Left forelimb (tissue), 1 donor: ENCODE data around the gene SLC19A3.
A peak's percentile ranks its signal among the peaks of the same experiment; 100 is the strongest.
"Not testable (repeated sequence)": the region's sequence is repeated elsewhere in the genome, so short reads cannot be mapped to it uniquely, and the experiment has no call there.

Experiments used
- DNase-seq: peaks from one replicate; pipeline ENCODE4 v3.0.0-alpha.2; 2018; ENCODE audit warnings: low spot score

The SLC19A3 gene

GRCh38 chr2:227717687-227718567 is at the start of gene SLC19A3:
Gene SLC19A3 (minus strand): TSS chr2:227718028. CDS start chr2:227702318, 15,710 bp downstream.
- DNase-seq: peak; percentile 91

GRCh38 chr2:227766373-227766883 is 48.6 kb upstream of the SLC19A3 start:
- DNase-seq: peak; percentile 85

- no peak for DNase-seq
These were observed 48.1 kb upstream of the SLC19A3 start for GRCh38 chr2:227765788-227766372.

- DNase-seq: no peak
These were observed 44.1 kb upstream of the SLC19A3 start for GRCh38 chr2:227761740-227762476.

- DNase-seq: no peak
These were observed 41.7 kb upstream of the SLC19A3 start for GRCh38 chr2:227759411-227760118.

GRCh38 chr2:227756261-227756660 is 38.4 kb upstream of the SLC19A3 start:
- DNase-seq: not testable (repeated sequence)

- no peak for DNase-seq
These were observed 30.3 kb upstream of the SLC19A3 start for GRCh38 chr2:227748079-227748478.

GRCh38 chr2:227745594-227745993 is 27.8 kb upstream of the SLC19A3 start, which contains the start of gene SCYGR8:
Gene SCYGR8 (plus strand): TSS chr2:227745894. CDS start chr2:227745894, 0 bp downstream.
- no peak for DNase-seq

GRCh38 chr2:227740705-227741104 is 22.9 kb upstream of the SLC19A3 start:
- DNase-seq: not testable (repeated sequence)

GRCh38 chr2:227739351-227739750 is 21.5 kb upstream of the SLC19A3 start:
- no peak for DNase-seq

- no peak for DNase-seq
These were observed 10.2 kb upstream of the SLC19A3 start, which contains the start of gene SCYGR7 for GRCh38 chr2:227728035-227728434. Gene SCYGR7 (plus strand): TSS chr2:227728335. CDS start chr2:227728335, 0 bp downstream.

- no peak for DNase-seq
These were observed 6.7 kb upstream of the SLC19A3 start, which contains the start of gene SCYGR6 for GRCh38 chr2:227724394-227725039. Gene SCYGR6 (minus strand): TSS chr2:227724757. CDS start chr2:227724757, 0 bp downstream.

GRCh38 chr2:227722821-227723220 is 5.0 kb upstream of the SLC19A3 start:
- not testable (repeated sequence) for DNase-seq

GRCh38 chr2:227720680-227721079 is 2.9 kb upstream of the SLC19A3 start:
- no peak for DNase-seq

- no peak for DNase-seq
These were observed 1.8 kb upstream of the SLC19A3 start for GRCh38 chr2:227719641-227720040.

- no peak for DNase-seq
These were observed 1.3 kb downstream of the SLC19A3 start for GRCh38 chr2:227716501-227716900.

GRCh38 chr2:227713291-227713690 is 4.5 kb downstream of the SLC19A3 start:
- DNase-seq: no peak

- no peak for DNase-seq
These were observed 6.8 kb downstream of the SLC19A3 start for GRCh38 chr2:227710986-227711385.

GRCh38 chr2:227707390-227707789 is 10.4 kb downstream of the SLC19A3 start:
- no peak for DNase-seq

- no peak for DNase-seq
These were observed 11.0 kb downstream of the SLC19A3 start for GRCh38 chr2:227706859-227707258.

GRCh38 chr2:227703961-227704360 is 13.9 kb downstream of the SLC19A3 start:
- DNase-seq: no peak
